ENCODE data around the gene ZBED4. TPM values are rescaled to one million over a fixed set of nuclear protein-coding genes. Genes with fewer than 3 reads are reported as not detected.

The ZBED4 gene
- total and polyA plus RNA-seq, 12 donors, result 2.1 to 8.6 (median 5.6) TPM

DNA sequence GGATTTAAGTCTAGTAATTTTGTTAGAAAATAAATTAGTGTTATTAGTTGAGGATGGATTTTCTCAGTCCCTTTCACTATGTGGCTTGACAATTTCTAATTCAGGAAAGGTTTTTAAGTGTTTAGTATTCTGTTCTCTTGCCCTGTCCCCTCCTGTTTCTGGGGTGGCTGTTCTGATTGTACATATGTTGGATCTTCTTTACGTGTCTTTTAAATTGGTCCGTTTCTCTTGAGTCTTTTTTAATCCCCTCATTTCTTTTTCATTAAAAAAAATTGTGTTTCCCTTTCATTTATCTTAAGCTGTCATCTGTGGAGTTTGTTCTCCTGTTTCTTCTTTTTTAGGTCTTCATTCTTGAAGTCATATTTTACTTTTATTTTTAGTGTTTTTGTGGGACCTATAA lies 12.5 kb downstream of the ZBED4 start:
- no peaks in the 10 kb centered on the region for H3K4me1 ChIP-seq (replicated peaks in 1 of 2)
- DNase-seq, result no peak
- peaks cover 0 to 15% (median 0%) of the 10 kb centered on the region in 3 donors for H3K9me3 ChIP-seq (replicated peaks in 1 of 3)
- intact Hi-C loops (cut with DNase I), result no loop called here
- WGBS, 4 donors, result 40 to 70% (median 45%) methylated on average over 2 of the region's 2 CpGs
- H3K36me3 ChIP-seq (replicated peaks in 1 of 2), result no peaks in the 10 kb centered on the region
- H3K27me3 ChIP-seq, result no peaks in the 10 kb centered on the region
- no peak for TF ChIP-seq POLR2A (IDR thresholded peaks at IDR 0.05)
- TF ChIP-seq, protein P1, sequence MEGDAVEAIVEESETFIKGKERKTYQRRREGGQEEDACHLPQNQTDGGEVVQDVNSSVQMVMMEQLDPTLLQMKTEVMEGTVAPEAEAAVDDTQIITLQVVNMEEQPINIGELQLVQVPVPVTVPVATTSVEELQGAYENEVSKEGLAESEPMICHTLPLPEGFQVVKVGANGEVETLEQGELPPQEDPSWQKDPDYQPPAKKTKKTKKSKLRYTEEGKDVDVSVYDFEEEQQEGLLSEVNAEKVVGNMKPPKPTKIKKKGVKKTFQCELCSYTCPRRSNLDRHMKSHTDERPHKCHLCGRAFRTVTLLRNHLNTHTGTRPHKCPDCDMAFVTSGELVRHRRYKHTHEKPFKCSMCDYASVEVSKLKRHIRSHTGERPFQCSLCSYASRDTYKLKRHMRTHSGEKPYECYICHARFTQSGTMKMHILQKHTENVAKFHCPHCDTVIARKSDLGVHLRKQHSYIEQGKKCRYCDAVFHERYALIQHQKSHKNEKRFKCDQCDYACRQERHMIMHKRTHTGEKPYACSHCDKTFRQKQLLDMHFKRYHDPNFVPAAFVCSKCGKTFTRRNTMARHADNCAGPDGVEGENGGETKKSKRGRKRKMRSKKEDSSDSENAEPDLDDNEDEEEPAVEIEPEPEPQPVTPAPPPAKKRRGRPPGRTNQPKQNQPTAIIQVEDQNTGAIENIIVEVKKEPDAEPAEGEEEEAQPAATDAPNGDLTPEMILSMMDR (IDR thresholded peaks at IDR 0.05), result no peak
- H3K27ac ChIP-seq, result no peak overlapping the region
- no peak overlapping the region for H3K4me3 ChIP-seq

DNA sequence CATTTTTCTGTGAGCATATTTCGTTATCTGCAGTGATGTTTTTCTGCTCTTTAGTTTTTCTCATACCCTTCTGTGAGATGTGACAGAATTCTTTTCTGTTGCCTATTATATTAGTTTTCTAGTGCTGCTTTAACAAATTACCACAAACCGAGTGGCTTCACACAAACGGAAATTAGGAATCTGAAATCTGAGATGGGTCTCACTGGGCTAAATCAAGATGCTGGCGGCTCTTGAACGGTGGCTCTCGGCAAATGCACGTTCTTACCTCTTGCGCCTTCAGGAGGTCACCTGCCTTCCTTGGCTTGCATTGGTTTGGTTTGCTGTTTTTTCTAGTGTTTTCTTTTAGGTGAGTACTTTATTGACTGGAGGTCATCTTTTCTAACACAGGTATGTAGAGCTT lies 13.0 kb downstream of the ZBED4 start:
- intact Hi-C loops (cut with DNase I), result no loop called here
- no peak overlapping the region for H3K27ac ChIP-seq
- no peak for DNase-seq
- peaks cover 0 to 15% (median 0%) of the 10 kb centered on the region in 3 donors for H3K9me3 ChIP-seq (replicated peaks in 1 of 3)
- TF ChIP-seq POLR2A (IDR thresholded peaks at IDR 0.05), result no peak
- TF ChIP-seq, protein P1 (IDR thresholded peaks at IDR 0.05), result no peak
- no peaks in the 10 kb centered on the region for H3K36me3 ChIP-seq (replicated peaks in 1 of 2)
- no peaks in the 10 kb centered on the region for H3K27me3 ChIP-seq
- no peaks in the 10 kb centered on the region for H3K4me1 ChIP-seq (replicated peaks in 1 of 2)
- H3K4me3 ChIP-seq, result no peak overlapping the region
- 91 to 94% (median 93%) methylated on average over 8 of the region's 8 CpGs for WGBS, 4 donors

DNA sequence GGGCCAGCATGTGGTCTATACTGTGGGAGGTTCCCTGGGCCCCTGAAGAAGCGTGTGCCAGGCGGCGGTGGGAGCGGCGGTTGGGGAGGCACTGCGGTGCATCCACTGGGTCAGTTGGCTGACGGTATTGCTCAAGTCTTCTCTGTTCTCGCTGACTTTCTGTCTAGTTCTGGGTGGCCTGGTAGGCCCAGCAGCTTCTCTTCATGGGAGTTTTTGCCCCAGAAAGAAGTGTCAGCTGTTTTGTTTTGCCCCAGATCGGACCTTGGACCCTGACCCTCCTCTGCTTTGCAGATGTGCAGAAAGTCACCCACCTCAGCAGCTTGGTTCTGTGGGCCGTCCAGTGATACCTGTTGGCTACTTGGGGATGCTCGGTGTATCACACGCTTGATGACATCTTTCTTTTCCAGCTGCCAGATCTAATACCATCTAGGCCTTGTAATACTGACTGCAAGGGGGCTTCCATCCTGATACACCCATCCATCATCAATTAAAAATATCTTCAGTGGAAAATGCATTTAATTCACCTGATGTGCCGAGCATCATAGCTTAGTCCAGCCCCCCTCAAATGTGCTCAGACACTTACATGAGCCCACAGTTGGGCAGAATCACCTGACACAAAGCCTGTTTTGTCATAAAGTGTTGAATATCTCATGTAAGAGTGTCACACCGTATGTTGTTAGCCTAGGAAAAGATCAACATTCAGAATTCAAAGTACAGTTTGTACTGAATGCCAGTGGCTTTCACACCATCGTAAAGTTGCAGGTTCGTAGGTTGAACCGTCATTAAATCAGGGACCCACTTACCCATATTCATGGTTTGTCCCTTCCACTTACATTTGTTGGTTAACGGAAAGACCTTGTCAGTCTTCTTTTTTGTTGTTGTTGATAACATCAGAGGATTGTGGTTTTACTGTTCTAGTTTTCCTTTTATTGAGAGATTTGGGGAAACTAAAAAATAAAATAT lies 13.9 kb downstream of the ZBED4 start:
- Histone ChIP-seq H3K27ac (peak overlapping the region in 1 of 5 donors; percentile 4), H3K27me3 (no peaks in the 10 kb centered on the region), H3K4me1 (replicated peaks in 1 of 2) (no peaks in the 10 kb centered on the region), H3K9me3 (replicated peaks in 1 of 3) (peaks cover 0 to 15% (median 0%) of the 10 kb centered on the region in 3 donors), H3K36me3 (replicated peaks in 1 of 2) (no peaks in the 10 kb centered on the region), H3K4me3 (no peak overlapping the region)
- intact Hi-C loops (cut with DNase I), result no loop called here
- no peak for TF ChIP-seq POLR2A (IDR thresholded peaks at IDR 0.05)
- TF ChIP-seq, protein P1 (IDR thresholded peaks at IDR 0.05), result no peak
- WGBS, 4 donors, result 93 to 97% (median 96%) methylated on average over 18 of the region's 18 CpGs
- DNase-seq, result peak in 1 of 7 donors; percentile 2

DNA sequence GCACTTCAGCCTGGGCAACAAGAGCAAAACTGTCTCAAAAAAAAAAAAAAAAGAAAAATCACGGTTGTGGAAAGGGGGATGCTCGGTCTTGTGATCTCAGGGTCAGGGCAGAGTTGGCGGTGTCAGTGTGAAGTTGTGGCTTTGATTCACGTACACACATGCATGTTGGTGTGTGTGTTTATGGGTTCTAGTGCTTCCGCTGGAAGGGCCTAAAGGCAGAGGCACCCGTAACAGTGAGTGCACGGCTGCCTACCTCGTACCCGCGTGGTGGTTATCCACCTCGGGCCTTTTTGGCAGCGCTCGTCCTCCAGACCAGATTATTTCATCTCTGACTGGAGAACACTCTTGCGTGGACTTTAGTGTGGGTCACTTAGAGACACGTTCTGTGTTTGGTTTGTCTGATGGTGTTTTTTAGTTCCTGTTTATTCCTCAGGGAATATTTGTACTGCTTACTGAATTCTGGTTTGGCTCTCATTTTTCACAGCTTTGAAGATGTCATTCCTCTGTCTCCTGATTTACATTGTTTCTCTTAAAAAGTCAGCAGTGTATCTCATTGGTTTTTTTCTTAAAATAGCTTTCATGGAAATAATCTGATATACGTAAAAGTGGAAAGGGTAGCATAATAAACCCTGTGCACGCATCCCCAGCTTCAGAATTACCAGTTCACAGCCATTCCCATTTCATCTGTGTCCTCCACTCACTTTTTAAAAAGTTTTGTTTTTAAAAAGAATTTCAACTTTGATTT lies 15.6 kb downstream of the ZBED4 start:
- Histone ChIP-seq H3K9me3 (replicated peaks in 1 of 3) (peaks cover 0 to 15% (median 0%) of the 10 kb centered on the region in 3 donors), H3K27me3 (no peaks in the 10 kb centered on the region), H3K4me1 (replicated peaks in 1 of 2) (no peaks in the 10 kb centered on the region), H3K27ac (no peak overlapping the region), H3K4me3 (no peak overlapping the region), H3K36me3 (replicated peaks in 1 of 2) (no peaks in the 10 kb centered on the region)
- DNase-seq, result peak in 1 of 7 donors; percentile 2
- TF ChIP-seq, protein P1 (IDR thresholded peaks at IDR 0.05), result no peak
- TF ChIP-seq POLR2A (IDR thresholded peaks at IDR 0.05), result no peak
- WGBS, 4 donors, result 89 to 92% (median 91%) methylated on average over 14 to 17 of the region's 17 CpGs
- intact Hi-C loops (cut with DNase I), result no loop called here

Measured in adrenal gland (tissue), 12 donors.